Stimulated activated CD8-positive, alpha-beta memory T cell treated with anti-CD3 and anti-CD28 coated beads, Interleukin-7, amount 100 ng/mL, for 24 hours (primary cell): ENCODE measurements around the gene NTM.

Source experiments
- DNase-seq: peaks from one replicate; pipeline ENCODE4 v3.0.0-alpha.2; 2020; ENCODE audit warnings: low read depth

NTM gene

GRCh38 chr11:132154781-132155180 is 784.4 kb downstream of the NTM start:
- DNase-seq = no peak

DNA sequence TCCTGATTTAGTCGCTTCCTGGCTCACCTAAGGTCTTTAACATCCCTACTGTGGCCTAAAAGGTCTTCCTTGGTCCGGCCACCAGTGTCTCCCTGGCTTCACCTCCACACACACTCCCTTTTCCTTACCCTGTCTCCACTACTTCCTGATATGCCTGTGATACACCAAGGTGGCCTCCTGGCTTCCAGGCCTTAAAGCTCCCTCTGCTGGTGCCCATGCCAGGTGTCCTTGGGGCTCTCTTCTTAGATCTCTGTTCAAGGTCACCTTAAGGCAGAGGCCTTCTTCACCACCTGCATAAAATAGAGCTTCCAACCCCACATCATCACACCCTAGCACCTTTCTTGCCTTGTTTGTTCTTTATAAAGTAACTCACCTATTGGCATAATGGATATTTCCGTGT is 787.7 kb downstream of the NTM start:
- no peak for DNase-seq

DNA sequence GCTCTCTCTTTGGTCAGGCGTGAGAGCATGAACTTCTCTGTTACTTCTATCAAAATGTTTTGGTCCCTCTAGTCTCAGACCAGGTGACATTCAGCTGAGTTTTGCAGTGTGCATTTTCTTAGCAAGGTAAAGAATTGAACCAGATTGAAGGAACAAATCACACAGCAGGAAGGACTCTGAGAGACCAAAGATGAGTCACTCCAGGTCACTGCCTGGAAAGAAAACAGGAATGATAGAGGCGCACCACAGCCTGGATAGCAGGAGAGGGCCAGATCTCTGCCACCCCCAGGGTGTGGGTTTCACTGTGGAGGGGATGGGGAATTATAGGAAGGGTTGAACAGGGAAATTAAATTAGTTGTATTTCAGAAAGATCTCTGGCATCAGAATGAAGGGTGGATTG is 788.3 kb downstream of the NTM start:
- DNase-seq = no peak

- DNase-seq = no peak
Measured at GRCh38 chr11:132161403-132162078, 791.1 kb downstream of the NTM start.

DNA sequence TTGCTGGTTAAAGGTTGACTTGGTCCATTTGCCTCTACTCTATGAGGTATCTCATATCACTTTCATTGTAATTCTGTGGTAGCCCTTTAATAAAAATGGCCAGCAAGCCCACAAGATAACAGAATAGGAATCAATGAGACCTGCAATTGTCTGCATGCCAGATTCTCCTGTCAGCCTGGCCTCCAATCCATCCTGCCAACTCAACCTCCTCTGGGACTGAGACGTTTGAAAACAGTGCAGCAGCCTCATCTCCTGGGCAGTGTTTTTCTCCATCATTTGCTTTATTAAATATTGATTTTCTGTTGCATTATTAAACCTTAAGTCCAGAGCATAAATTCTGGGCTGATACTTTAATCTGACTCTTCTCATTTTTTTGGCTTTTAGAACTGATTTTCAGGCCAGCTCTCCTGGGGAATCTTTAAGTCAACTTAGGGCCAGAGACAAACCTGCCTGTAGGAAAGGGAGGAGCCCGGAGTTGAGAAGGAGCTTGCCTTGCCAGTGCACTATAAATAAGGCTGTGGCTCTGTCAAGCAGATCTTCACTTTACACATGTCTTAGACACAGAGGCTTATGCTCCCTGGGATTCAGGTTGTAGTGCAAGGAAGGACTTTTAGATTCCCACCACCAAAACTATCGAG is 798.0 kb downstream of the NTM start:
- DNase-seq = no peak

GRCh38 chr11:132171031-132171430 is 800.6 kb downstream of the NTM start:
- no peak for DNase-seq

DNA sequence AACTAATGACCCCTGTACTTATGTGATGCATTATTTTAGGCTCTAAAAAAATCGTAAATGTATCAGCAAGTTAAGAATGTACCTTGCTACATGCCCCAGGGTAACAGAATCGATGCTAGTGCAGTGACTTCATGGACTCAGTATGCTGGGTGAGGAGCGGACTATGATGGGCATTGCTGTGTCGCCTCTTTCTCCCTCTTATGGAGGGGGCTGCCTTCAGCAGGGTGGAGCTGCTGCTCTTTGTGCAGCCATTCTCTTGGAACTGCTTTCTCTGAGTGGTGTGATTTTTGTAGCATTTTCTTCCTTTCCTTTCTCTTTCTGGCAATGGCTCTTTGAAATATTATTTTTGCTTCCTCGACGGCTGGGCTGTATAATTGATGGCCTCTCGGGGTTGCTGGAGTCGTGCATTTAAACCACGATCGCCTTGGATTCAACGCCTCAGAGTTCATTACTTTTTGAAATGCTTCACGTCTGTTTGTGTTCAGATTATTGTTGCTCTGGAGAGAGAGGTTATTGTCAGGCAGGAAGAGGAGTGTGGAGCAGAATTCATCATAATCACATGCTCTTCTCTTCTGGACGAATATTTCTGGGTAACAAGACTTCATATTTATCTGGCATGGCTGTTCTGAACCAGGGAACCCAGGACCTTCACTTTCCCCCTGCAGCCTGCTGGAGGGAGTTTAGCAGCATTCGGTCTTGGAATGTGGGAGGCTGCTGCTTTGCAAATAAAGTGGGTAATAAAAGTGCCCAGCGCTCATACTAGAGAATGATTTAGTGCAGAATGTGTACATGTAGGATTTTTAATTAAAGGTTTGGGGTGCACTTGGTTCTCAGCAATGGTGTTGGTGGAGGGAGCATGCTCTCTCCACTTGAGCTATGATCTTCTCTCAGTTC is 804.2 kb downstream of the NTM start:
- no peak for DNase-seq

DNA sequence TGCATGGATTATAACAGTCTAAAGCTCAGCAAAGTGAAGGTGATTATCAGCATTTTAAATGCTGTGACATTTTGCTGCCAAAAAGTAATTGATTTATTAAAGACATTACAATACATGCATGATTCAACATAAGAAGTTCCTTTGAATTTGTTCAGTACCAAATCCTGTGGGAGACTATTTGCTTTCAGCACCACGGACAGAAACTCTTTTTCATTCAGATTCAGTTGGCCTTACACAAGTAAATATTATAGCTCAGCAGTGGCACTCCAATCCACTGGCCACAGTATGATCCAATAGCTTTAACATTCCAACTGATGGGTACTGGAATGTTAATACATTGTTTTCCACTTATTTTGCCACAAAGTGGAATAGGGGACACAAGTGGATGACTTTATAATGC is 806.7 kb downstream of the NTM start:
- no peak for DNase-seq

DNA sequence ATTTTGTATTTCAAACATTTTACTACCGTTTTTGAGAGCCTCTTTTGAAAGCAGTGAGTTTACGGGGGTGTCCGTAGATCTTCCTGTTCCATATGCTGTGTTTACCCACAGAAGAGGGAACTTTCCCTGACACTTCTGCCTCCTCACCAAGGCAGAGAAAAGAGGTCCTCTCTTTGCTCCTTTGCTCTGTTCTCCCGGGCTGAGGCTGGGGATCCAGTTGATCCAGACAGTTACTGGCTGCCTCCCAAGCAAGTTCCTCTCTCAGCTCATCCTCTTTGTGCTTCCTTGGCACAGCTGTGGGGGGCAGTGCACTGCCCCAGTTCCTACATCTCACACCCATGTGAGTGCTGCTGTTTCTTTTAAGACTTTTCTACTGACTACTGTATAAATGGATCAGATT is 813.7 kb downstream of the NTM start:
- DNase-seq = no peak

DNA sequence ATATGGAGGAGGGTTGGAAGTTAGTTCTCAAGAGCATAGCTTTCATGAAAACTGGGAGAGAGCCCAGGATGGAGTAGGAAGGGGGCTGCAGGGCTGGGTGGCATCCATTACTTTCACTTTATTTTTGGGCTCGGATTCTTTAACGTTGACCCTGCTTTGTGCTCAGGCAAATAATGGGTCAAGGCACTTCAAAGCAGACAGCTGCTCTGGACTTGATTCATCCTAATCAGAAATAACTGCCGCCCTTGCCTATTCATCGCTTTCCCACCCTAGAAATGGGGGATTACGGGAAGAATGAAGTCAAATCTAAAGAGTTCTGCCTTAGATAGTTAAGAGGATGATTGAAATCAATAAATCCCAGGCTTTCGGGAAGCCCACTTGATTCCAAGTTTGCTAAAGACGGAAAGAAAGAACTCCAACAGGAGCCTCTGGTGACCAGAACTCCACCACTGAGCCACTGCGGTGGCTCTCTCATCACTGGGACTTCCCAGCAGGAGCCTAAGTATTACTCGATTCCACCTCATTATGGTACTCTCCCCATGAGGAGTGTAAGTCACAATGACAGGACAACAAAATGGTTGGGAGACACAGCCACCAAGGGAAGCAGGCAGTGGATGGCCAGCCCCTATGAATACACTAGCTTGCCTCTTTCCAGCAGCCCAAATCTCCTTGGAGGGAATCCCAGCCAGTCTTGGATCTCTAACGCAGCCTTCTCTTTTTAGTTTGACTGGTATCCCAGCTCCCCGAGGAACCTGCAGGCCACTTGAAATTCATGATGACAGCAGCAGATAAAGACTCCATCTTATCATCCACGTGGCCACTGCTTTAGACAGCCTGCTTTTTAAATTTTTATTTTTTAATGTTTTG is 815.5 kb downstream of the NTM start:
- no peak for DNase-seq

GRCh38 chr11:132186699-132187098 is 816.3 kb downstream of the NTM start:
- no peak for DNase-seq

- DNase-seq = no peak
Measured at GRCh38 chr11:132187386-132187785, 817.0 kb downstream of the NTM start.

- no peak for DNase-seq
Measured at GRCh38 chr11:132187814-132188213, 817.4 kb downstream of the NTM start.

GRCh38 chr11:132196928-132197327 is 826.5 kb downstream of the NTM start:
- no peak for DNase-seq

DNA sequence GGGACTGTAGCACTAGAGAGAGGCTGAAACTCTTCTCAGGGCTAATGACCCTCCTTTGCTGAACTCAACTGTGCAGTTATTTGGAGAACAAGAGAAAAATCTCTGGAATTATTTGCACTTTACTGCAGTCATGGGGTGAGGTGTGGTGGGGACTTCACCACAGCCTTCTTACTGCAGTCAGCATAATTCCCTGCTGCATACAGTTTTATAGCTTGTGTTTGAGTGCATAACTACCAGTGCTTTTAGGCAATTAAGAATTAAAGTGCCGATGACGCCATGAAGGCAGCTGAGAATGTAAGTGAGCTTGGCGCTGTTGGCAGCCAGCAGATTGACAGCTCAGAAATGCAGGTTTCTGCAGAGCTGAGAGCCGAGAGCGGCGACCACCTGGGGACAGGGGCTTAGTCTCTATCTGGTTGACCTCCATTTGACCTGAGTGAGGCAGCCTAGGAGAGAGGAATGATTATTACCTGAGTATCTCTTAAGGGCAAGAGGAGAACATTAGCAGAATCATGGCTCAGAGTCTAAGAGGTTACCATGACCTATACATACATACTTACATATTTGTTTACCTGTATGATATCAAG is 830.0 kb downstream of the NTM start:
- no peak for DNase-seq

- DNase-seq = no peak
Measured at GRCh38 chr11:132202621-132203020, 832.2 kb downstream of the NTM start.

DNA sequence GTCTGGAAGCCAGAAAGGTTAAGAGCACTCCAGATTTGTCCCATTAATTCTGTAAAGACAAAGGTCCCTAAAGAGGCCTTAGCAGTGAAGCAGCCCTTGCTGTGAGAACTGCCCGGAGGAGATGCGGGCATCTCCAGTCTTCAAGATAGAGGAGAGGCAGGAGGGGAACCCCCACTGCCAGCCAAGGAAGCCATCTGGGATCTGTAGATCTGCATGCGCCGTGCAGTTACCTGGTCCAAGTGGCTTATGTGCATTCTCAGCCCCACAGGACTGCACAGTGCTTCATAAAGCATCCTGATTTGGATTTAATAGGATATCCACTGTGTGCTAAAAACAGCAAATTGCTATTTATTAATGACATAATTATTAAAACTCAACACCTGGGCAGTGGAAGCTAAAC is 834.6 kb downstream of the NTM start:
- DNase-seq = no peak

DNA sequence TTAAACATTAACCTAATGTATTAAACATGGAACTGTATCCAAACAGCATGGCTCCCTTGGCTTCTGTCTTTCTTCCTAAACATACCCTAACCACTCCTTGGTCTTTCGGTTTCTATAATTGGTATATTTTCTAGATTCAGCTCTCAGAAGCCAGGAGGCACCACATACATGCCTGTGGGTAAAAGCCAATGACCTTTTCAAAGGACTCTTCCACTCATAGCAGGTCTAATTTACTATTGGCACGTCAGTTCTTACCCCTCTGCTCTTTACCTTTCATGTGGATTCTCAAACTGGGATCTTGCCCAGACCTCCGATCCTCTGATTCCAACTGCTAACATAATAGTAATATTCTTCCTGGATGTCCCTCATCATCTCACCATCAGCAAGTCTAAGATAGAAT is 835.1 kb downstream of the NTM start:
- no peak for DNase-seq

DNA sequence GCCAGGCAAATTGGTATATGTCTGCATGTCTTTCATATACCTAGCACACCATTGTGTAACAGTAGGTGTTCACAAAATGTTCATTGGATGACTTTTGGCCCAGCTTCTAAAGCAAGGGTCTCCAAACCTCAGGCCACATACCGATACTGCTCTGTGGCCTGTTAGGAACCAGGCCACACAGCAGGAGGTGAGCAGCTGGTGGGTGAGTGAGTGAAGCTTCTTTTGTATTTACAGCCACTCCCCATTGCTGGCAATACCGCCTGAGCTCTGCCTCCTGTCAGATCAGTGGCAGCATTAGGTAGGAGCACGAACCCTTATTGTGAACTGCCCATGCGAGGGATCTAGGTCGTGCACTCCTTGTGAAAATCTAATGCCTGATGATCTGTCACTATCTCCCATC is 836.6 kb downstream of the NTM start:
- DNase-seq = no peak

GRCh38 chr11:132208477-132209055 is 838.2 kb downstream of the NTM start:
- DNase-seq = no peak

GRCh38 chr11:132211479-132211878 is 841.1 kb downstream of the NTM start:
- DNase-seq = no peak
